SKM-1 treated with dmso at 0.1 percent for 144 hours (cell line): Measurements from ENCODE around the gene DLX5.

ENCODE experiments used
- DNase-seq: peaks from one replicate; lab custom pipeline; 2025; ENCODE audit not compliant: unreplicated experiment; lab: John Stamatoyannopoulos, UW

DLX5 gene

GRCh38 chr7:97018791-97019531 is 5.7 kb downstream of the DLX5 start:
- no peak for DNase-seq

GRCh38 chr7:97018126-97018601 is 6.5 kb downstream of the DLX5 start:
- no peak for DNase-seq

DNA sequence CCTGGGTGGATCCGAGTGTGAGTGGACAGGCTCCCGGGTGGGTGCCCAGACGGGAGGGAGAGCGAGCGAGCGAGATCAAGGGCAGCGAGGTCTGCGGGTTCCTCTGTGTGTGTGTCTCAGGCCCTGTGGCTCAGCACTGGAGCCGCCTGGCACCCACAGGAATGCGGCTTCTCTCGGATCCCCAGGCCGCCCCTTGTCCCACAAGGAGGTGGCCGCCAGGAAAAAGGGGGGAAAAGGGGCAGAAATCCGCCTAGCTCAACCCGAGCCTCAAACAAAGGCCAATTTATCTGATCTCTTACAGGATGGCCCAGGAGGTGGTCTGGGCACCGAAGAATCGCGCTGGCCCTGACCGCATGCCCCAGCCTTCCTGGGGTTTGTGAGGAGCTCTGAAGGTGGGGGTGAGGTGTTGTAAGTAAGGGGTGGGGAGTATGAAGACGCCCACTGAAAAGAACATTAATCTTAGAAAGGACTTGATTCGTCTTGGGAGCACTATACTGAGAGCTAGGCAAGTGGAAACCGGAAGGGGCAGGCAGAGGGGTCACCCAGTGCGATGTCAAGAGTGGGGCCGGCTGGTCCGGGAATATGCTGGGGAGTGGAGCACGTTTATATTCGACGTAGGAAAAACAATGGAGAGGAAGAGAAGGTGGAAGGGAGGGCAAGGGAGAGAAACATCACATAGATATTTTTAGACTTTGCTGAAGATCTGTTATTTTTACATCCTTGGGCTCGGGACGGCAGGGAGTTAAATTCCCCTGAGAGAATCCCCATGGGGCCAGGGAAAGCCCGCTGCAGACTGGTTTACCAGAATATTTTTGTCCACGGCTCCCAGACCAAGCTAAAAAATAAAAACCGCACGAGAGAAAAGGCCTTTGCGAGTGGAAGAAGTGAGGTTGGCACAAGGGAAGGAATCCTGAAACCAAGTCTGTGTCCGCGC is 7.2 kb downstream of the DLX5 start:
- DNase-seq: no peak

DNA sequence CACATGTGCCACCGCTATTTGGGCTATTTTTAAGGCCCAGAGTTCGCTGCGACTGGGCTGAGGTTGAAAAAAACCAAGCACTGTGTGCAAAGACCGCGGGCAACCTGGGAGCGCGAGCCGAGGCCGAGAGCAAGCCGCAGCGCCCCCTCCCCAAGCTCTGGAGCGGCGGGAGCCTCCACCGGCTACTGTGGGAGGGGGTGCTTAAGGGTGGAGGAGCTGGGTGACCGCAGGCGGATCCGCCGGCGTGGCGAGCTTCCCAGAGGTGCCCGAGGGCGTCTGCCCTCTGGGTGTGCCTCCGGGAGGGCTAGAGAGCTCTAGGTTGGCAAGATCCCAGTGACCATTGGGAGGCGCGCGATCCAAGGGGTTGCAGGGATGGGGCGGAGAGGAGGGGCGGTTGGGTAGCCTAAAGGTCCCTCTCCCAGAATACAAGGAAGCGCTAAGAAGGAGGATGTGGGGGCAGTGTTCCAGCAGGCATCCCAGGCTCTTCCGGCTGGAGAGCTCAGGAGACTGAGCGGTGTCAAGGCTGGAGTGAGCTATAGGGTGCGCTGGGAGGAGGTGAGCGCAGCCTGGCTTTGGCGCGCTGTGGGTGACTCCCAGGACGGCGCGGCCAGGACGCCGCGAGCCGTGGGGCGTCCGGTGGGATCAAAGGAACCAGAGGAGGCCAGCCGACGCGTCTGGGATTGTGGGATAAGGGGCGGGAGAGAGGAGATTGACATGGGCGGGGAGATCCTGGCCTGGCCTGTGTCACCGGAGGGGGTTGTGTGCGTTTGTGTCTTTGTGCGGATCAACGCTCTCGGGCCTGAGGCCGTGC is 8.0 kb downstream of the DLX5 start:
- DNase-seq: no peak

GRCh38 chr7:97015756-97016380 is 8.8 kb downstream of the DLX5 start:
- no peak for DNase-seq

DNA sequence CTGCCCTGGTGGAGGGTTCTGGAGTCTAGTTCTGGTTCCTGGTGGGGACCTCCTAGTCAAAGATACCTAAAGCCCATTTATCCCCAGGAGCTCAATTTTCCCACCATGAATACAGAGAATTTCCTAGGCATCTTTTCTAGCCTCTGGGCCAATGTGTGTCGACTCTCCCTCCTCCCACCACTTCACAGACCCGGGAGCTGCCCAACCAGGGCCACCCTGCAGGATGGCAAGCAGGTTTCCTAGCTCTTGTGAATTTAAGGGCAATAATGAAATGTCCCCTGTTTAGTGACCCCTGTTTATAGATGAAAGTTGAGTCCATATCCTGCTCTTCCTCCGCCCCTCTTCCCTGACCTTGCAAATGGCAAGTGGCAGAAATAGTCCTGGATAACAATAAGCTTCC is 9.4 kb downstream of the DLX5 start:
- no peak for DNase-seq

- DNase-seq: no peak
Measured at GRCh38 chr7:97014145-97014750, 10.4 kb downstream of the DLX5 start.

DNA sequence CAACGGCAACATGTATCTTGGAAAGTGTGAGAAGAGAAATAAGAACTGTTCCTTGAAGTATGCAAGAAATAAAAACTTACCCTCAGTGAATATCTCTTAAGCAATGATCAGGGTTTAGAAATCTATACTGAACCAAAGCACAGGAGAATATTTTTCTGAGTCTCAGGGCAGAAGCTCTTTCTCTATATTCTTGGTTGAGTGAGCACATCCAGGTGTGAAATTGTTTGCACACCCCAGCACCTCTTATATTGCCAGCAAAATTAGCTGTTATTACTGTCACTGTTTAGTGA is 10.8 kb downstream of the DLX5 start:
- DNase-seq: no peak

- DNase-seq: no peak
Measured at GRCh38 chr7:97013134-97013844, 11.3 kb downstream of the DLX5 start.

DNA sequence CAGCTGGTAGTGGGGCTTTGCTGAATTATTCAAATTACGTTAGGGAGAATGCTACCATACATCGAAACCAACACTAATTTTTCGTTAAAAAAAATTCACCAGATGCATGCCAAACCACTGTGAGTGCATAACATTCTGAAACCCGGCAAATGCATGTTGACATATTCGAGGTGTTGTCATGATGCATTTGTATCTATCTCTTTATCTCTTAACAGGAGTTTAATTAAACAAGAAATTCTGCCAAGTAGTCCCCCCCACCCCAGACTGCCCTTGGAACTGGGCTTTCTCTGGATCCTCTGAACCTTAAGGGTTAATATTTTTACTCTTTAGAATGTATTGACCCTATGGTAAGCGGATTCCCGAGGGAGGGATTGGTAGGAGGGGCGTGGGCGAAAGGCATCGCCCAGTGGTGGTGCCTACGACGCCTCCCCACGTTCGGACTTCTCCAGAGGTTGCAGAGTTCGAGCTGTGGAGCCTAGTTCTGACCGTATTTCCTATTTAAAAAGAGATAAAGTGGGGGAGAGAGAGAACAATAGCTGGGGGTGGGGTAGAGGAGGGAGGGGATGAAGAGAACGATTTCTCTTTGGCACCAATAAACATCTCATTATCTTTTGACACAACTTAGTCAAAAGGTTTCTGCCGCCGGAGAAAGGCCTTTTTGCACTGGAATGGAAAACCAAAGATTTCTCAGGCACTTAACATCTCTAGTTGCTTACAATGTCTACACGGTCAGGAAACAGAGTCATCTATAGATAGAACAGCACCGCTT is 12.1 kb downstream of the DLX5 start:
- no peak for DNase-seq

DNA sequence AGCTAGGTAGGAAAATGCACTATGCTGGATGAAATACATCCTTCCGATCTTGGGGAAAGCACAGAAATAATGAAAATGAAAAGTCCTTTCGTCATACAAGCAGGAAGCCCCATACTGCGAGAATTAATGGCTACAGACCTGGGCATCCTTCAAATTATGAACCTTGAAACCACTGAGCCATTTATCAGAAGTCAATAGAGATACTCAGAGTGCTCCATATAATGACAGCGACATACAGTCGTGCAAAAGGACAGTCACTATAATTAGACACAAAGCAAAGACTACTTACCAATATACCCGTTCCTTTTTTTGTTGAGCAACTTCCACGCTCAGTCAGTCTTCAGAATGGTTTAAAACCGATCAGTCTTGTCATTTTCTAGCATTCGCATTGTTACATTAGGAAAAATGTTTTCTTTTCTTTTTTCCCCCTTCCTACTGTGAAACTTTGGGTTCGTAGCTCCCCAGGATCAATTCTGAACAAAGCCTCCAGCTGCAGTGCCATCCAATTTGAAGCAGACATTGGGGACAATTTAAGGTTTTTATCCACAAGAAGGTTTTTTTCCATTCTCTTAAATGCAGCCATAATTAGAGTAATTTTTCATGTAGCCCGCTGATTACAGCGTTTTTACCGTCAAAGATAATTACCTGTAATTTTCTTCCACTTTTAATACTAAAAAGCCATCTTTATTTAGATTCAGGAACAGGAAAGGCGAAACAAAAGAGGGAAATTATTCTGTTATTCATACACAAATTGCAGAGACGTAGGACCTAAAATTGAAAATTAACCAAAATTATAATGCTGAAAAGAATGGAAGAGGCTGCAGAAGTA is 12.9 kb downstream of the DLX5 start:
- DNase-seq: no peak

DNA sequence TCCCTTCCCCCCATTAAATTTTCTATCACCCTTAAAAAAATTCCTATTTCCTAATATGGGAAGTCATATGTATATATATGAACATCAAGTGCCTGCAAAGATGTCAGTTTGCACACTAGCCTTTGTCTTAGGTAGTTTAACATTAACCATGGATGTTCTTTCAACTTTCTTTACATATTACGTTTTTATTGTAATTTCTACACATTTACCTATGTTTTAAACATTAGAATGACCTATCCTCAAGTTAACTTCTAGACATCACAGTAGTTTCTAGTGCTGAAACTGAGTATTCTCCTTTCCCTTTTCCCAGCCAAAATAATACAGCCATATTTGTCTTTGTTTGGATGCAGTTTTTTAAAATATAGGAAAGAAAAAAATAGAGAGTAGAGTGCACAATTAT is 13.5 kb downstream of the DLX5 start:
- no peak for DNase-seq

GRCh38 chr7:97009753-97010732 is 14.6 kb downstream of the DLX5 start:
- no peak for DNase-seq

DNA sequence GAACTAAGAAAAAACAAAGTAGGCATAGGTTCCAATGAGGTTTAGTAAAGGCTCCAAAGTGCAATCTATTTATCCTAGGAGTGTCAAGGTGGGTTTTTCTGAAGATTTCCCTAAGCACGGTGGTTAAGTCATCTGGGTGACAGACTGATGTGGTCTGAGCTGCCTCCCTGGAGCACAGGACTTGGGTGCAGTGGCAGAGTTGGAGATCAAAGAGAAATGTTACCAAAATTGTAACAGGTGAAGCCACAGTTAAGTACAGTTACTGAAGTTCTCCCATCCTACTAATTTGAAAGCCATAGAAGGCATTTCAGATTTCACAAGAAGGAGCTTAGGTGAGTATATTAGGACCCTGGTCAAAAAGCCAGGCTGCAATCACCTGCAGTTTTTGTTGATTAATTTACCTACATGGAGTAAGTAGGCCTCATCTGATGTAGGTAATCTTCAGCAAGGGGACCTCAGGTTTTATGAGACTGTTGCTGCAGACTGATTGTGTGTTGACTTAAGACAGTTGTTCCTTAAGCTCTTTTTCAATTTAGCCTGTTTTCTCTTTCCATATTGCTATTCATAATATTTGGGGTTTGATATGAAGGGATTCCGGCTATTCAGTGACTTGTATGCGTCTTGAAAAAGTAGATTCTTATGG is 16.2 kb downstream of the DLX5 start:
- no peak for DNase-seq

DNA sequence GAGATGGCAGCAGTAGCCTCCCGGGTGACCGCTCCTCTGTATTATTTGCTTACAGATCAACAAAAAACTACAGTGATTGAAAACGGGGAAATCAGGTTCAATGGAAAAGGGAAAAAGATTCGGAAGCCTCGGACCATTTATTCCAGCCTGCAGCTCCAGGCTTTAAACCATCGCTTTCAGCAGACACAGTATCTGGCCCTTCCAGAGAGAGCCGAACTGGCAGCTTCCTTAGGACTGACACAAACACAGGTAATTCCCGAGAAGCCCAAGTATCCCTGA is 17.1 kb downstream of the DLX5 start:
- no peak for DNase-seq

DNA sequence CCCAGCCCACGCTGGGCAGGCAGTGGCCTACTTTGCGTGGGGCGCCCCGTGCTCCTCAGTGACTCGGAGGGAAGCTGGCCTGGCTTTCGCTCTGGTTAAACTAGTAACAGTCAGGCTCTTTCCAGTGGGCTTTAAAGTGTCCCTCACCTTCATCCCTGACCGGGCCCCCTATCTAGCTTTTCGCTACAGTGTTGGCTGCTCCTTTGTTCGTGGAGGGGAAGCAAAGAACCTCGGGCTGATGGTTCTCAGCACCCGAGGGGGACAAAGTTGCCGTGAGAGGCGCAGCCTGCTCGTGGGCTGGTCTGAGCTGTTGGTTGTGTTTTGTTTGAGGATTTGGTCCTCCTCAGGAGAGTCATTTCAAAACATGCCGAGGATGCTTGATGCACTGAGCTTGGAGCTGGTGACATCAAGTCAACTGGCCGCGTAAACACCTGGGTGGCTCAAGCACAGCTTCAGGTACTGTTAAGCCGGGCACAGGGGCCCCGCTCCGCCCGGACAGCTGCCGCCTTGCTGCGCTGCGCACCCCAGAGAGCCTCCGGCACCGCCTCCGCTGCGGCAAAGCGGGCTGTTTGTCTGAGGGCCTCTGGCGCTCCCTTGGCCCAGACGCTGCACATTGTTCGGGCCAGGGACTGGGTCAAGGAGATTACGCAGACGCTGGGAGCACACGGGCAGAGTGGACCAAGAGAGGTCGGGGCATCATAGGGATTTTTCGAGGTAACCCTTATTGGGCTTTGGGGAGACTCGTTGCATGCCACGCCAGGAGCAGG is 17.6 kb downstream of the DLX5 start:
- no peak for DNase-seq
